ENCODE results near the gene C11orf21.

Gene C11orf21

DNA sequence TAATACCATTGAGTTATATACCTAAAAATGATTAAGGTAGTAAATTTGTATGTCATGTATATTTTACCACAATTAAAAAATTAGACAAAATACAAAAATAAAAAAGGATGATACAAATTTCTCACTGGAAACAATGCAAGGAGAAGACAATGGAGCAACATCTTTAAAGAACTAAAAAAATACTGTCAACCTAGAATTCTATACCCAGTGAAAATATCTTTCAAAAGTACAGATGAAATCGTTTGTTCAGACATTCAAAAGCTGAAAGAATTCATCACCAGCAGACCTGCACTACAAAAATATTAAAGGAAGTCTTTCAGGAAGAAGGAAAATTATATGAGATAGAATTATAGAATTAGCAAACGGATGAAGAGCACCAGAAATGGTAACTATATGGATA, 21.5 kb downstream of the C11orf21 start:
- TF ChIP-seq, protein P1, sequence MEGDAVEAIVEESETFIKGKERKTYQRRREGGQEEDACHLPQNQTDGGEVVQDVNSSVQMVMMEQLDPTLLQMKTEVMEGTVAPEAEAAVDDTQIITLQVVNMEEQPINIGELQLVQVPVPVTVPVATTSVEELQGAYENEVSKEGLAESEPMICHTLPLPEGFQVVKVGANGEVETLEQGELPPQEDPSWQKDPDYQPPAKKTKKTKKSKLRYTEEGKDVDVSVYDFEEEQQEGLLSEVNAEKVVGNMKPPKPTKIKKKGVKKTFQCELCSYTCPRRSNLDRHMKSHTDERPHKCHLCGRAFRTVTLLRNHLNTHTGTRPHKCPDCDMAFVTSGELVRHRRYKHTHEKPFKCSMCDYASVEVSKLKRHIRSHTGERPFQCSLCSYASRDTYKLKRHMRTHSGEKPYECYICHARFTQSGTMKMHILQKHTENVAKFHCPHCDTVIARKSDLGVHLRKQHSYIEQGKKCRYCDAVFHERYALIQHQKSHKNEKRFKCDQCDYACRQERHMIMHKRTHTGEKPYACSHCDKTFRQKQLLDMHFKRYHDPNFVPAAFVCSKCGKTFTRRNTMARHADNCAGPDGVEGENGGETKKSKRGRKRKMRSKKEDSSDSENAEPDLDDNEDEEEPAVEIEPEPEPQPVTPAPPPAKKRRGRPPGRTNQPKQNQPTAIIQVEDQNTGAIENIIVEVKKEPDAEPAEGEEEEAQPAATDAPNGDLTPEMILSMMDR (conservative IDR thresholded peaks at IDR 0.05; ENCODE audit: low read depth, low read length), result no peak
- H3K4me3 ChIP-seq (ENCODE audit: low read depth, low read length), result no peak overlapping the region
- DNase-seq (ENCODE audit: low read depth), result no peak

DNA sequence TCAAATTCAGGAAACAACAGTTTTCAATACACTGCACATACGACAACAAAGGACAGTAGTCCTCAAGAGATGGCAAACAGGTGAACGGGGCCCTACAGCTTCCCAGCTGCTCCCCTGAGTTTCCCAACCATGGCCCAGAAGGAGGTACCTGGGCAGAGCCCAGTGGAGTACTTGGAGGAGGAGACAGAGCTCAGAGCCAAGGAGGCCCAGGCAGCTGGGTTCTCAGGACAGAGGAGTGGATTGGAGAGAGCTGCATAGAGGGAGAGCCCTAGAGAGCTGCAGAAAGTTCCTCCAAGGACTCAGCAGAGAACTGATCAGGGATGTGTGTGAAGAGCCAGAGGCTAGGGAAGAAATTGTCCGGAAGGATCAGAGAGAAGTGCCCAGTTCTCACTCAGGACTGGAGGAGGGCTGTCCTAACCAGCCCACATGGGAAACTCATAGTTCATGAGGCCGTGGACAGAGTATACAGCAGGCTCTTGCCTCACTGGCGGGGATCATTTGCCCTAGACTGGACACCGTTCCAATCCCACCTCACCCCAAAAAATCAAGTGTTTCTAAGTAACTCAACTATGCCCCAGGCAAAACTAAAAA, 23.7 kb downstream of the C11orf21 start:
- no peak overlapping the region for H3K4me3 ChIP-seq (ENCODE audit: low read depth, low read length)
- no peak for DNase-seq (ENCODE audit: low read depth)
- TF ChIP-seq, protein P1 (conservative IDR thresholded peaks at IDR 0.05; ENCODE audit: low read depth, low read length), result no peak

DNA sequence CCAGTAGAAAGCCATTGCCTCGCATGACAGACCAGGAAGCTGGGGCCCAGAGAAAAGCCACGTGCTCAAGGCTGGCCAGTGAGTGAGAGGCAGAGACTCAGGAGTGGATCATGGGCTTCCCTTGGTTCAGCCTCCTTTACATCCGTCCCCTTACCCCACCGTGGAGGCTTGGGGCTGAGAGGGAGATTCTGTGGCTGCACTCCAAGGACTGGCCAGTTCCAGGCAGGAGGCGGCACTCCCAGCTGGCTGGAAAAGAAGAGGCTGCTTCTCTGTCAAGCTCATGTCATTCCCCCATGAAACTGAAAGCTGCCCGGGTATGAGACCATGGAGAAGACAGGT, 24.7 kb downstream of the C11orf21 start:
- DNase-seq (ENCODE audit: low read depth), result no peak

DNA sequence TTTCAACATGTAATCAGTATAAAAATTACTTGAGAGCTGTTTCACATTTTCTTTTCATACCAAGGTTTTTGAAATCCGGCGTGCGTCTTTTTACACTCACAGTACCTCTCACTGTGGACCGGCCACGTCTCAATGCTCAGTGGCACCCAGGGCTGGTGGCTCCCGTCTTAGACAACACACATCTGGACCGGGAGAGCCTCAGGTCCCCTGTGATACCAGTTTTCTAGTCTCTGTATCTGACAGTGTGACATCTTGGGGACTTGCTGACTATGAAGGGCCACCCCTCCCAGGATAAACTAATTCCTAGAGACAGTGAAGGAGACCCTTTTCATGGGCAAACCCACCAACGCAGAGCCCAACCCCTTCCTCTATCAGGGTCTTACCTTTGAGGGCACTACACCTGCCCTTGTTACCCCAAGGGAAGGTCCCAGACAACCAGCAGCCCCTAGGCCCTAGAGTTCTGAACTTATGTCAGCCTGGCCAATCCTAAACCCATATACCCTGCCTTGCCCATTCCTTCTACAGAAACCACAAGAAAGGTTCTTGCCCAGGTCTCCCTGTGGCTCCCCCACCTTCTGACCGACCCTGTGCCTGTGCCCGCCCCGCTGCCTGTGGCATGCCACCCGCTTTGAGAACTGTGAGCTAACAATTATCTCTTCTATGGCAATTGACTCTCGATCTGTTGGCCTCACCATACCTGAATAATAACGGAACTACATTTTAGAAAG, 25.3 kb downstream of the C11orf21 start:
- DNase-seq (ENCODE audit: low read depth), result no peak
- TF ChIP-seq, protein P1 (conservative IDR thresholded peaks at IDR 0.05; ENCODE audit: low read depth, low read length), result no peak
- H3K4me3 ChIP-seq (ENCODE audit: low read depth, low read length), result no peak overlapping the region

More for the DNA sequence above, 24.7 kb downstream of the C11orf21 start:
- no peak overlapping the region for H3K4me3 ChIP-seq (ENCODE audit: low read depth, low read length)
- TF ChIP-seq, protein P1 (conservative IDR thresholded peaks at IDR 0.05; ENCODE audit: low read depth, low read length), result no peak

DNA sequence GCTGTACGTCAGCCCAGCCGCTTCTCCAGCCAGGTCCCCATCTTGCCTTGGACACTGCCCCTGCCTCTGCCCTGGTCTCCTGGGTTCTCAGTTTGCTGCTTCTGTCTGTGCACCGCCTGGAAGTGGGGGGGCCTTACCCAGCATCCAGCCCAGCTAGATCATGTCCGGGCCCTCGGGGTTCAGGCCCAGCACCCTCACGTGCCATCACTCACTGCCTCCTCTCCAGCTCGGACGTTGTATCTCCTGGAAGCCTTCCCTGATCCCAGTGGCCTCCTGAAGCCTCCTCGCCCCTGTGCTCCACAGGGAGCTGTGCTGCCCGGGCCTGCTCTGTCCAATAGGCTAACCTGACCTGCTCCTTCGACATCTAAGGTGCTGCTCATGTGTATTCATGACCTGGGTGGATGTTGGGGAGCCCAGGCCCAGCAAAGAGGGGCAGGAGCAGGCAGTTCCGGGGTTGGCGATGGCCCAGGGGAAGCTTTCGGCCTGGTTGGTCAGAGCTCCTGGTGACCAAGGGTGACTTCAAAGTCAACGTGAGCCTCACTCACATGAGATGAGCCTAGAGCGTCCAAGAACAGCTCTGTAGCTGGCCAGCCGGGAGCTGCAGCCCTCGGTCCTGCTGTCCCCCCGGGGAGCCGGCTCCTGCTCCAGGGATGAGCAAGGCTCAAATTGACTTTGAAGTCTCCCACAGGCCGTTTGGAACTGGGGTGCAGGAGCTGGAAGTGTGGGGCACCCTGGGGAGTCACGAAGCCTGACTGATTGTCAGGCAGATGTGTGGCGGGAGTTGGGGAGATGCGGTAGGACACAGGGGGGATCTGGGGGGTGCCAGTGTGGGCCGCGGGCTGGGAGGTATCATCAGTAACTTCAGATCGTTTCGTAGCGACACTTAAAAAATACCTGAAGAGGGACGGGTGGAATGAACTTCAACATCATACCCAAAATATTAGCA, 26.1 kb downstream of the C11orf21 start:
- TF ChIP-seq, protein P1 (conservative IDR thresholded peaks at IDR 0.05; ENCODE audit: low read depth, low read length), result no peak
- no peak overlapping the region for H3K4me3 ChIP-seq (ENCODE audit: low read depth, low read length)
- DNase-seq (ENCODE audit: low read depth), result no peak

DNA sequence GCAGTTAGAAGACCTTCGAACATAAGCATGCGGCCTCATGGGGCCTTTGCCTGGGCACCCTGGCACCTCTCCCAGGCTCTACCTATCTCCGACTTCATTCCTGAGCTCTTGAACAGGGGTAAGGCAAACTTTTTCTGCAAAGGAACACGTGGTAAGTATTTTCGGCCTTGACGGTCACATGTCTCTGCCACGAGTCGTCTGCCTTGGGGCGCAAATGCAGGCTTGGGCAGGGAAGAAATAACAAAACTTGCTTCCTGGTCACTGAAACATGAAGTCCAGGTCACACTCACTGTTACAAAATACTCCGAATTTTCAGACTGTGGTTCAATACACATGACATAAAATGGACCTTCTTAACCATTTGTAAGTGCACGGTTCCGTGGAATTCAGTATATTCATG, 27.9 kb downstream of the C11orf21 start:
- DNase-seq (ENCODE audit: low read depth), result no peak
- TF ChIP-seq, protein P1 (conservative IDR thresholded peaks at IDR 0.05; ENCODE audit: low read depth, low read length), result no peak
- no peak overlapping the region for H3K4me3 ChIP-seq (ENCODE audit: low read depth, low read length)

All from choroid plexus epithelial cell (primary cell).